SU-DHL-6 (cell line): ENCODE results near the gene PKD2.

Experiments
- EZH2phosphoT487 ChIP-seq: fragments of 200-600 bp; sonication (generic), shearing (Covaris generic); conservative IDR thresholded peaks from 2 replicates; pipeline ENCODE4 v1.6.1; 2018; ENCODE audit warnings: mild to moderate bottlenecking, antibody characterized with exemption, low read length, moderate library complexity, mixed read lengths
- TF ChIP-seq, protein P1 (sequence below): fragments of 200-600 bp; sonication (generic); IDR thresholded peaks from one replicate; pipeline ENCODE4 v1.5.1; 2017; ENCODE audit warnings: antibody characterized with exemption, mild to moderate bottlenecking, low read length, moderate library complexity; ENCODE audit not compliant: insufficient read depth, poor library complexity, severe bottlenecking

DNA sequence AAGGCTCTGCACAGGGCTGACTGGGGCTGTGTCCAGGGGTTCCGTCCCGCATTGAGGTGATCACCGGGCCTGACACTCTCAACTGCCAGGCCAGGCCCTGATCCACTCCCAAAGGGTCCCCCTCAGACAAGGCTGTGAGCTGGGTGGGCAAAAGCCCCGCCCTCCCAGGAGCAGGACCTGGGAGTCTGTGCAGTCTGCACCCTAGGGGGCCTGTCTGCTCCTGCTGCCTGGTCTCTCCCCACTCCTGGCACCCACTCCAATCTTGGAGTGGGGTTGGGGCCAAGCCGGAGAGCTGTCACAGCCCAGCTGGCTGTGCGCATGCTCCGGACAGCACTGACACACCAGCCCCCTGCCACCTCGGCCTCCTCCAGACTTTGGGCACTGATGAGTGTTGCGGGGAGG is 41.3 kb upstream of the PKD2 start:
- TF ChIP-seq, protein P1, sequence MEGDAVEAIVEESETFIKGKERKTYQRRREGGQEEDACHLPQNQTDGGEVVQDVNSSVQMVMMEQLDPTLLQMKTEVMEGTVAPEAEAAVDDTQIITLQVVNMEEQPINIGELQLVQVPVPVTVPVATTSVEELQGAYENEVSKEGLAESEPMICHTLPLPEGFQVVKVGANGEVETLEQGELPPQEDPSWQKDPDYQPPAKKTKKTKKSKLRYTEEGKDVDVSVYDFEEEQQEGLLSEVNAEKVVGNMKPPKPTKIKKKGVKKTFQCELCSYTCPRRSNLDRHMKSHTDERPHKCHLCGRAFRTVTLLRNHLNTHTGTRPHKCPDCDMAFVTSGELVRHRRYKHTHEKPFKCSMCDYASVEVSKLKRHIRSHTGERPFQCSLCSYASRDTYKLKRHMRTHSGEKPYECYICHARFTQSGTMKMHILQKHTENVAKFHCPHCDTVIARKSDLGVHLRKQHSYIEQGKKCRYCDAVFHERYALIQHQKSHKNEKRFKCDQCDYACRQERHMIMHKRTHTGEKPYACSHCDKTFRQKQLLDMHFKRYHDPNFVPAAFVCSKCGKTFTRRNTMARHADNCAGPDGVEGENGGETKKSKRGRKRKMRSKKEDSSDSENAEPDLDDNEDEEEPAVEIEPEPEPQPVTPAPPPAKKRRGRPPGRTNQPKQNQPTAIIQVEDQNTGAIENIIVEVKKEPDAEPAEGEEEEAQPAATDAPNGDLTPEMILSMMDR: no peak
- TF ChIP-seq EZH2phosphoT487: no peak
